H1 (cell line): ENCODE measurements around the gene MAP4K1. TPM values are rescaled to one million over a fixed set of nuclear protein-coding genes. Genes with fewer than 3 reads are reported as not detected.

Experiments used
- CTCF ChIA-PET: fragments of 300-600 bp; sonication (Branson Sonifier 250); formaldehyde crosslinking; loops from one replicate; lab custom pipeline; 2021; ENCODE audit not compliant: partially characterized antibody; lab: Charles Lee
- POLR2A ChIA-PET: fragments of 300-600 bp; sonication (Branson Sonifier 250); formaldehyde crosslinking; loops from one replicate; lab custom pipeline; 2021; ENCODE audit warnings: inconsistent platforms; ENCODE audit not compliant: partially characterized antibody; lab: Charles Lee
- DNase-seq, 2 experiments: peaks; one replicate each; pipeline versions ENCODE4 v3.0.0 to v3.0.0-alpha.2; 2010 to 2022; ENCODE audit warnings: low spot score in 2 of 2, low read depth in 1 of 2, mixed read lengths in 1 of 2
- FAIRE-seq: peaks from 2 replicates; lab custom pipeline; 2011; peaks lifted over from hg19 to GRCh38; lab: Jason Lieb, UNC
- H2AFZ ChIP-seq: 2 replicates; pipeline ENCODE4 v1.8.1; 2012; ENCODE audit warnings: low read length, inconsistent platforms
- H2AK5ac ChIP-seq: 2 replicates; pipeline ENCODE4 v1.6.1; 2013; ENCODE audit warnings: low read depth, low read length
- H2BK120ac ChIP-seq: replicated peaks from 2 replicates; pipeline ENCODE3; 2013; ENCODE audit warnings: low read depth, low read length, inconsistent platforms
- H2BK12ac ChIP-seq: 2 replicates; pipeline ENCODE4 v1.6.1; 2013; ENCODE audit warnings: low read depth, low read length
- H2BK15ac ChIP-seq: 2 replicates; pipeline ENCODE4 v1.6.1; 2013; ENCODE audit warnings: low read length
- H2BK20ac ChIP-seq: 2 replicates; pipeline ENCODE4 v1.6.1; 2013; ENCODE audit warnings: low read length
- H2BK5ac ChIP-seq: 2 replicates; pipeline ENCODE4 v1.6.1; 2013; ENCODE audit warnings: low read depth, low read length
- H3K14ac ChIP-seq: 2 replicates; pipeline ENCODE4 v1.6.1; 2013; ENCODE audit warnings: inconsistent platforms; ENCODE audit not compliant: insufficient read length
- H3K18ac ChIP-seq: 2 replicates; pipeline ENCODE4 v1.6.1; 2013; ENCODE audit warnings: low read length; ENCODE audit errors: extremely low read depth
- H3K23ac ChIP-seq: 2 replicates; pipeline ENCODE4 v1.6.1; 2013; ENCODE audit warnings: inconsistent platforms; ENCODE audit not compliant: insufficient read length
- H3K23me2 ChIP-seq: 2 replicates; pipeline ENCODE4 v1.6.1; 2013; ENCODE audit warnings: low read depth, low read length
- H3K27ac ChIP-seq: 2 replicates; pipeline ENCODE4 v1.6.1; 2011; ENCODE audit warnings: low read depth, low read length, inconsistent platforms
- H3K27me3 ChIP-seq, 4 experiments: replicated peaks in 1 of 4; 1 replicate in 1 of 4; 2 replicates in 3 of 4; pipeline versions ENCODE4 v1.6.1 to v1.8.1; 2011 to 2013; ENCODE audit warnings: low read length in 3 of 4, mild to moderate bottlenecking in 3 of 4, inconsistent platforms in 2 of 4, mixed read lengths in 2 of 4, moderate library complexity in 1 of 4; ENCODE audit not compliant: control insufficient read depth in 3 of 4, insufficient read depth in 3 of 4; ENCODE audit errors: extremely low read depth in 1 of 4
- H3K36me3 ChIP-seq, 4 experiments: 2 replicates each; pipeline versions ENCODE4 v1.6.1 to v1.8.1; 2011 to 2013; ENCODE audit warnings: mild to moderate bottlenecking in 4 of 4, low read length in 3 of 4, moderate library complexity in 2 of 4, control low read depth in 1 of 4, inconsistent platforms in 1 of 4; ENCODE audit not compliant: insufficient read depth in 4 of 4, control insufficient read depth in 2 of 4
- H3K4ac ChIP-seq: replicated peaks from 2 replicates; pipeline ENCODE3; 2013; ENCODE audit warnings: low read length, low read depth, mixed read lengths, inconsistent platforms; ENCODE audit not compliant: insufficient read length
- H3K4me1 ChIP-seq, 4 experiments: replicated peaks in 1 of 4; 1 replicate in 1 of 4; 2 replicates in 3 of 4; pipeline versions ENCODE4 v1.6.1 to v1.8.1; 2011 to 2013; ENCODE audit warnings: low read length in 3 of 4, inconsistent platforms in 2 of 4, mixed read lengths in 1 of 4; ENCODE audit not compliant: insufficient read depth in 4 of 4, control insufficient read depth in 3 of 4
- H3K4me2 ChIP-seq, 2 experiments: 2 replicates each; pipeline versions ENCODE4 v1.6.1 to v1.8.1; 2011 to 2013; ENCODE audit warnings: low read depth in 2 of 2, low read length in 2 of 2, control low read depth in 1 of 2, inconsistent platforms in 1 of 2, mild to moderate bottlenecking in 1 of 2; ENCODE audit not compliant: insufficient read depth in 1 of 2
- H3K4me3 ChIP-seq, 4 experiments: fragments of 200-600, 300-600 bp in 1 of 4; sonication (generic), shearing (Covaris generic), sonication (Bioruptor Twin) in 1 of 4; 2 replicates each; pipeline versions ENCODE4 v1.5.1 to v1.8.1; 2011 to 2016; ENCODE audit warnings: low read length in 4 of 4, low read depth in 3 of 4, control low read depth in 2 of 4, inconsistent platforms in 2 of 4, mild to moderate bottlenecking in 2 of 4, mixed read lengths in 1 of 4, moderate library complexity in 1 of 4; ENCODE audit not compliant: insufficient read depth in 2 of 4; ENCODE audit errors: extremely low read depth in 1 of 4
- H3K56ac ChIP-seq: replicated peaks from 2 replicates; pipeline ENCODE3; 2013; ENCODE audit warnings: low read depth, mild to moderate bottlenecking, mixed read lengths, low read length, inconsistent platforms; ENCODE audit not compliant: insufficient read length
- H3K79me1 ChIP-seq: 2 replicates; pipeline ENCODE4 v1.6.1; 2013; ENCODE audit warnings: low read depth, low read length, control low read depth
- H3K79me2 ChIP-seq, 2 experiments: 2 replicates each; pipeline versions ENCODE4 v1.6.1 to v1.8.1; 2012 to 2013; ENCODE audit warnings: low read length in 2 of 2, mild to moderate bottlenecking in 2 of 2, inconsistent platforms in 1 of 2; ENCODE audit not compliant: insufficient read depth in 2 of 2, control insufficient read depth in 1 of 2
- H3K9ac ChIP-seq, 4 experiments: replicated peaks in 1 of 4; 1 replicate in 1 of 4; 2 replicates in 3 of 4; pipeline versions ENCODE4 v1.6.1 to v1.8.1; 2011 to 2013; ENCODE audit warnings: low read depth in 3 of 4, low read length in 3 of 4, control low read depth in 2 of 4, mild to moderate bottlenecking in 2 of 4, moderate library complexity in 2 of 4, inconsistent platforms in 1 of 4; ENCODE audit errors: extremely low read depth in 1 of 4
- H3K9me3 ChIP-seq, 2 experiments: 2 replicates each; pipeline versions ENCODE4 v1.6.1 to v1.8.1; 2012 to 2013; ENCODE audit warnings: mild to moderate bottlenecking in 2 of 2, moderate library complexity in 2 of 2, control low read depth in 1 of 2, inconsistent platforms in 1 of 2, low read depth in 1 of 2, low read length in 1 of 2, mixed read lengths in 1 of 2; ENCODE audit not compliant: insufficient read depth in 2 of 2
- H4K20me1 ChIP-seq, 2 experiments: replicated peaks in 1 of 2; 2 replicates each; pipeline versions ENCODE3 to v1.8.1; 2011 to 2013; ENCODE audit warnings: inconsistent platforms in 2 of 2, low read length in 2 of 2, mild to moderate bottlenecking in 1 of 2; ENCODE audit not compliant: insufficient read depth in 2 of 2, control insufficient read depth in 1 of 2
- H4K5ac ChIP-seq: 2 replicates; pipeline ENCODE4 v1.6.1; 2013; ENCODE audit warnings: low read length, low read depth, mixed read lengths, inconsistent platforms; ENCODE audit not compliant: insufficient read length
- H4K8ac ChIP-seq: 2 replicates; pipeline ENCODE4 v1.8.0; 2013; ENCODE audit warnings: mild to moderate bottlenecking, moderate library complexity, low read length, inconsistent platforms; ENCODE audit not compliant: insufficient read depth; ENCODE audit errors: extremely low read depth
- H4K91ac ChIP-seq: replicated peaks from 2 replicates; pipeline ENCODE3; 2013; ENCODE audit warnings: low read length, mixed read lengths, inconsistent platforms; ENCODE audit not compliant: insufficient read length
- CBX5 ChIP-seq: fragments of 300-800, 300-1000 bp; sonication (generic); IDR thresholded peaks from 2 replicates; pipeline ENCODE4 v1.7.1; 2016; ENCODE audit warnings: antibody characterized with exemption, low read length, low read depth
- TCF12 ChIP-seq: IDR thresholded peaks from 2 replicates; pipeline ENCODE4 v1.6.1; 2011; ENCODE audit warnings: low read depth, mild to moderate bottlenecking, low read length
- WGBS, 2 experiments: shearing (Covaris generic) in 1 of 2; methylation state at CpG; one replicate each; pipeline versions ENCODE4 v1.1.6 to v1.1.7; 2013 to 2015; ENCODE audit warnings: low lambda C conversion rate in 2 of 2, mixed read lengths in 2 of 2, inconsistent platforms in 1 of 2, low coverage in 1 of 2, missing lambda C conversion rate in 1 of 2; ENCODE audit not compliant: insufficient replicate concordance in 2 of 2, insufficient coverage in 1 of 2, insufficient read length in 1 of 2; ENCODE audit errors: extremely low coverage in 1 of 2, missing lambda C conversion rate in 1 of 2; 5-methylcytosine and 5-hydroxymethylcytosine counted together
- polyA plus RNA-seq, 7 experiments: library from polyadenylated mRNA; depleted of rRNA in 3 of 7; stranded (reverse) in 5 of 7; unstranded in 2 of 7; fragments of >200 nt in 5 of 7; fragments of 200-250 nt in 2 of 7; gene quantifications; 1 replicate in 5 of 7; 2 replicates in 1 of 7; 4 replicates in 1 of 7; pipeline versions ENCODE4 v1.2.1 to v1.2.3, GENCODE V29; 2011 to 2013; ENCODE audit warnings: missing spikeins in 2 of 7, mixed read lengths in 2 of 7
- total RNA-seq: library from RNA; stranded (reverse); fragmentation: NEBNext Ultra II Directional; extraction: Animal tissue kit (Norgen Biotek cat#: 25700); gene quantifications from 2 replicates; pipeline ENCODE4 v1.2.1, GENCODE V29; 2021

Gene MAP4K1
- total and polyA plus RNA-seq, 2 of the 8 experiments (the other 6 are each of a cell fraction or from before 2014, with no cell fraction given): 9.0 to 10.4 TPM

DNA sequence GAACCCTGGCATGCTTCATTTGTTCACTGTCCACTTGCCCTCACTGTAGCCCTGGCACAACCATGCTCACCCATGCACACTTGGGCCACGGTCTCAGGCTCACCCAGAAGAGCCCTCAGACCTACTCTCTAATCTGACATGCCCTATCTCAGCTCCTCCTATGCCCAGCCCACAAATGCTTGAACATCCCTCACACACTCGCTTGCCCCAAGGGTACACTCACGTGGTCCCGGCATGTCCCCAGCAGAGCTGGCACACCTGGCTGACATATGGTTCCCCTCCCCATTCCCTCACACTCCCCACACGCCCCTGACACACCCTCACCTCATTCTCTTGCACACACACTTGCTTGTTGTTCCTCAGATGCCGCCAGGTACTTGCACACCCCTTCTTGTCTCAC is 55.7 kb downstream of the MAP4K1 start:
- ChIA-PET CTCF (interaction anchor here (1.4 to 3.7 kb wide), 2 partner anchors 73 to 81 kb away, joined by 3 to 12 read pairs; no protein-coding TSS in a partner anchor), POLR2A (interaction anchor here (1.1 kb wide), 1 partner anchor 10 kb away, joined by 4 read pairs; no protein-coding TSS in a partner anchor)
- Histone ChIP-seq H2BK12ac (no peak overlapping the region), H3K23ac (no peak overlapping the region), H3K9ac (no peak overlapping the region), H3K27me3 (no peaks in the 10 kb centered on the region; a peak in 1 of 7 replicates), H3K79me1 (no peaks in the 10 kb centered on the region), H4K20me1 (peaks cover 0 to 3% of the 10 kb centered on the region in 2 experiments), H4K5ac (no peak overlapping the region), H2BK20ac (no peak overlapping the region), H4K8ac (no peak overlapping the region), H3K56ac (no peak overlapping the region), H3K4me2 (no peak overlapping the region), H3K27ac (no peak overlapping the region), H3K36me3 (peaks cover 0 to 15% (median 0%) of the 10 kb centered on the region in 4 experiments; a peak in 1 of 8 replicates), H3K4me3 (no peak overlapping the region), H3K14ac (no peak overlapping the region), H3K4me1 (no peaks in the 10 kb centered on the region), H2AFZ (no peak overlapping the region), H4K91ac (no peak overlapping the region), H3K23me2 (peaks cover 3% of the 10 kb centered on the region; the same call in 1 of the 2 replicates), H2BK120ac (no peak overlapping the region), H3K9me3 (no peaks in the 10 kb centered on the region), H3K18ac (no peak overlapping the region), H2AK5ac (no peak overlapping the region), H2BK5ac (no peak overlapping the region), H3K79me2 (no peaks in the 10 kb centered on the region), H3K4ac (no peak overlapping the region), H2BK15ac (no peak overlapping the region)
- WGBS, 2 experiments: 82% methylated on average over 6 of the region's 6 CpGs; no CpG with 5 or more reads in 1 of the 2 experiments
- no peak for DNase-seq
- TF ChIP-seq TCF12: no peak
- TF ChIP-seq CBX5: no peak
- no peak for FAIRE-seq
